ENCODE data around the gene JUND. TPM values are rescaled to one million over a fixed set of nuclear protein-coding genes. Genes with fewer than 3 reads are reported as not detected.

Gene JUND
- total RNA-seq, 2 experiments from 2014 or later: 339 to 357 TPM

DNA sequence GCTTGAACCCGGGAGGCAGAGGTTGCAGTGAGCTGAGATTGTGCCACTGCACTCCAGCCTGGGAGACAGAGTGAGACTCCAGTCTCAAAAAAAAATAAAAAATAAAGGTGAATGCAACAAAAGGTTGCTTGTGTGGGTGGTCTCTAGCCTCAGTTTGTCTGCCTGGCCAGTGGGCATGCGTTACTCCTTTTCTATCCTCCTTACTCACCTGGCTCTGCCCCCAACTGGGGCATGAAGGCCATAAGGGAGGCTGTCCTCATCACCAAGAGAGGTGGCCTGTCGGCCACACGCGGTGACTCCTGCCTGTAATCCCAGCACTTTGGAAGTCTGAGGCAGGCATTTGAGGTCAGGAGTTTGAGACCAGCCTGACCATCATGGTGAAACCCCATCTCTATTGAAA lies 1.9 kb upstream of the JUND start:
- ChIA-PET POLR2A (interaction anchor here (6.1 to 6.6 kb wide), 2 partner anchors 8 to 19 kb away, joined by 190 to 281 read pairs; no protein-coding TSS in a partner anchor), CTCF (interaction anchor here (7.4 to 7.5 kb wide), 2 partner anchors 8 to 20 kb away, joined by 116 to 137 read pairs; no protein-coding TSS in a partner anchor)

DNA sequence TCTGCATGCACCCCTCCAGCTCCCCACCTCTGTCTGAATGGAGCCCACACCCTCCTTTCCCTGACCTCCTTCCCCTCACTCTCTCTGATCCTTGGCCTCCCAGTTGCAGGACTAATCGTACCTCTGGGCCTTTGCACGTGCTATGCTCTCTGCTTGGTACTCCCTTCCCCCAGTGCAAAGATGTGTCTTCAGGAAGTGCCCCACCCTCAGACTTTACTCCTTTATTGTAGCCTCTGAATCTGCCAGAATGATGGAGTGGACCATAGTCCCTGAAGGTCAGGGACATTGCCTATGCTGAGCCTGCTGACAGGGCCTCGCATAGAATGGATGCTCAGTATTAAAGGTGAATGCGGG lies 1.3 kb upstream of the JUND start:
- POLR2A ChIA-PET: interaction anchor here (1.7 to 6.6 kb wide), 5 partner anchors 9 to 289 kb away, joined by 5 to 281 read pairs (median 87); partner anchors contain the start of genes LSM4 and UBA52
- CTCF ChIA-PET: interaction anchor here (1.8 to 8.0 kb wide), 6 partner anchors 9 to 78 kb away, joined by 6 to 155 read pairs (median 126); partner anchors contain the start of genes LSM4 and RAB3A

DNA sequence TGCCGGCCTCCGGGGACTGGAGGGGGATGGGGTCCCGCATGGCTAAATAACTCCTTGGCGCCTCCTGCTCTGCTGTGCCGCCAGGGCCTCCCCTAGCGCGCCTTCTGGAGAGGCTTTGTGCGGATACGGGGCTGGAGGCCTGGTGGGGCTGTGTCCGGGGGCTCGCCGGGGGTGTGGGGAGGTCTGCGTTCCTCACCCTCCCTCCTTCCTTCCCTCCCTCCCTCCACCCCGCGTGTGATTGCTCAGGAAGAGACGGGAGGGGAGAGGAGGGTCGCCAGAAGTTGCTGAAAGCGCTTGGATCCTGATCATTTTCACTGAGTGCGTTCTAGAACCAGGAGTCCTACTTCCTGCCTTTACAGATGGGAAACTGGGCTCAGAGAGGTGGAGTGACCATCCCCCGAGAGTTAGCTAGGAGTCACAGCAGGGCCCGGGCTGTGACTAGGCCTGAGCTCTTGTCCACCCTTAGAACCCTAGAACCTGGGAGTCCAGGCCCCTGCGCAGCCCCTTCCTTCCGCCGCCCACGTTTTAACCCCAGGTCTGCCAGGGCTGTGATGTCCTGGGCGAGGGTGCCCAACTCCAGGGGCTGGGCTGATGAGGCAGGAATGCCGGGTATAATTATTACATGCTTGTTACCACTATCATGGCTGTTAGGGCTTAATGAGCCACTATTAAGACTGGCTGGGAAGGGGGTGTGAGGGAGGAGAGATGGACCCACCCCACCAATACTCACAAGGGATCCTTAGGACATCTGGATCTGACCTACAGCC lies 782 bp upstream of the JUND start:
- CTCF ChIA-PET: interaction anchor here (1.3 to 8.0 kb wide), 7 partner anchors 9 to 78 kb away, joined by 4 to 155 read pairs (median 116); partner anchors contain the start of genes LSM4 and RAB3A

DNA sequence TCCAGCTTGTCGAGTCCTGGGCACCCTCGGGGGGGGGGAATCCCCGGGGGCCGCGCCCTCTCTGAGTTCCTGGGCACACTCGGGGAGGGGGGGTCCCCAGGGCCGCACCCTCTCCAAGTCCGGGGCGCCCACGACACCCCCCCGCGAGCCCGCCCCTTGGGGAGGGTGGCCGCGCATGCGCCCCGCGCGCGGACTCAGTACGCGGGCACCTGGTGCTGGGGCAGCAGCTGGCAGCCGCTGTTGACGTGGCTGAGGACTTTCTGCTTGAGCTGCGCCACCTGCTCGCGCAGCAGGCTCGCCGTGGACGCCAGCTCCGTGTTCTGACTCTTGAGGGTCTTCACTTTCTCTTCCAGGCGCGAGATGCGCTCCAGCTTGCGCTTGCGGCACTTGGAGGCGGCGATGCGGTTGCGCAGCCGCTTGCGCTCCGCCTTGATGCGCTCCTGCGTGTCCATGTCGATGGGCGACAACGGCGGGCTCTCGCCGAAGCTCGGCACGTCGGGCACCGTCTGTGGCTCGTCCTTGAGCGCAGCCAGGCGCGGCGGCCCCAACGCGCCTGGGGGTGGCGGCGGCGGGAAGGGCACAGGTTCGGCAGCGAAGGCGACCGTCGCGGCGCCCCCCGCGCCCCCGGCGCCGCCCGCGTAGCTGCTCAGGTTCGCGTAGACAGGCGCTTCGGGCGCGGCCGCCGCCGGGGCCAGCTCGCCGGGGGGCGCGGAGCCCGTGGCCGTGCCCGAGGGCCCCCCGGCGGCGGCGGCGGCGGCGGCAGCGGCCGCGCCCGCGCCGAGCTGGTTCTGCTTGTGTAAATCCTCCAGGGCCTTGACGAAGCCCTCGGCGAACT lies 958 bp downstream of the JUND start:
- CTCF ChIA-PET: interaction anchor here (1.0 to 8.0 kb wide), 12 partner anchors 11 to 128 kb away, joined by 3 to 155 read pairs (median 27); partner anchors contain the start of genes LSM4, PGPEP1, PIK3R2 and RAB3A

More for the DNA sequence above, 782 bp upstream of the JUND start:
- POLR2A ChIA-PET: interaction anchor here (0.5 to 6.6 kb wide), 19 partner anchors 10 to 764 kb away, joined by 3 to 281 read pairs (median 5); partner anchors contain the start of genes LSM4, MPV17L2, PGPEP1 and RAB3A

DNA sequence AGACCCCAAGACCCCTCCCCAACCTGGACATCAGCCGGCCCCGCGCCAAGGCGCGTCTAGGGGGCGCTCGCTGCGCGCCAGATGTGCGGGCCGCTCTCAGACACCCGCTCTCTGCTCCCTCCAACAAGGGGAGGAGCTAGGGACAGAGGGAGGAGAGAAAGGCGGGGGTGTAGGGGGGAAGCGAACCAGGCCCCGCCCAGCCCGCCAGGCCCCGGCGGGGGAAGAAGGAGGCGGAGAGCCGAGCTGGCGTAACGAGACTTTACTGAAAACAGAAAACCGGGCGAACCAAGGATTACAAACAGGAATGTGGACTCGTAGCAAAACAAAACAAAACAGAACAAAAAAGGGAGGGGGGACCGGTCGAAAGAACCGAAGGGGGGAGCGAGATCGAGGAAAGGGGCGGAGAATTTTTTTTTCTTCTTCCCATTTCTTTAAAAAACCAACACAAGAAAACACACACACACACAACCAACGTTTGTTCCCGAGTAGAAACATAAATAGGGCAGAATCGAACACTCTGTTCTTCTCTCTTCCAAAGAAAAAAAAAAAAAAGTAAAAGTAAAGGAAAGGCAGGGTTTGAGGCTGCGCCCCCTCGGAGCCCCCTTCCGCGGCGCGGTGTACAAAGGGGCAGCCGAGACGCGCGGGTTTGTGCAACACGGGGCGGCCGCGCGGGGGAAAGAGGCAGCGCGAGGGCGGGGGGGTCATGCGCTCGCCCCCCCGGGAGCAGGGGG lies 1.7 kb downstream of the JUND start:
- ChIA-PET CTCF (interaction anchor here (0.6 to 8.0 kb wide), 30 partner anchors 11 to 279 kb away, joined by 3 to 155 read pairs (median 6); partner anchors contain the start of genes LSM4, PGPEP1, PIK3R2 and RAB3A), POLR2A (interaction anchor here (0.5 to 6.6 kb wide), 18 partner anchors 10 to 972 kb away, joined by 3 to 281 read pairs (median 6); partner anchors contain the start of genes LSM4, RAB3A and SSBP4)

More for the DNA sequence above, 958 bp downstream of the JUND start:
- POLR2A ChIA-PET: interaction anchor here (0.6 to 6.6 kb wide), 17 partner anchors 11 to 558 kb away, joined by 3 to 281 read pairs (median 6); partner anchors contain the start of genes LSM4, RAB3A and SSBP4

DNA sequence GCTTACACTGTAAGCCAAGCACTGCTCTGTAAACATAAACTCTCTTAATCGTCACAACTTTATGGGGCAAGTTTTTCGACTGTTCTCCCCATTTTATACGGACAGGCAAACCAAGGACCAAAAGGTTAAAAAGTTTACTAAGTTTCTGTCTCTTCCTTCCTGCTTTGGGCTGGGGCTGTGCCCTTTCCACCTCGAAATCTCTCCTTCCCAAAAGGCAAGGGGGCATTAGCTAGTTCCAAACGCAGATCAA lies 2.2 kb downstream of the JUND start:
- ChIA-PET POLR2A (interaction anchor here (0.6 to 6.6 kb wide), 12 partner anchors 9 to 971 kb away, joined by 3 to 281 read pairs (median 22); partner anchors contain the start of genes LSM4 and SSBP4), CTCF (interaction anchor here (0.6 to 8.0 kb wide), 24 partner anchors 11 to 279 kb away, joined by 3 to 155 read pairs (median 6); partner anchors contain the start of genes LSM4, PGPEP1 and RAB3A)

DNA sequence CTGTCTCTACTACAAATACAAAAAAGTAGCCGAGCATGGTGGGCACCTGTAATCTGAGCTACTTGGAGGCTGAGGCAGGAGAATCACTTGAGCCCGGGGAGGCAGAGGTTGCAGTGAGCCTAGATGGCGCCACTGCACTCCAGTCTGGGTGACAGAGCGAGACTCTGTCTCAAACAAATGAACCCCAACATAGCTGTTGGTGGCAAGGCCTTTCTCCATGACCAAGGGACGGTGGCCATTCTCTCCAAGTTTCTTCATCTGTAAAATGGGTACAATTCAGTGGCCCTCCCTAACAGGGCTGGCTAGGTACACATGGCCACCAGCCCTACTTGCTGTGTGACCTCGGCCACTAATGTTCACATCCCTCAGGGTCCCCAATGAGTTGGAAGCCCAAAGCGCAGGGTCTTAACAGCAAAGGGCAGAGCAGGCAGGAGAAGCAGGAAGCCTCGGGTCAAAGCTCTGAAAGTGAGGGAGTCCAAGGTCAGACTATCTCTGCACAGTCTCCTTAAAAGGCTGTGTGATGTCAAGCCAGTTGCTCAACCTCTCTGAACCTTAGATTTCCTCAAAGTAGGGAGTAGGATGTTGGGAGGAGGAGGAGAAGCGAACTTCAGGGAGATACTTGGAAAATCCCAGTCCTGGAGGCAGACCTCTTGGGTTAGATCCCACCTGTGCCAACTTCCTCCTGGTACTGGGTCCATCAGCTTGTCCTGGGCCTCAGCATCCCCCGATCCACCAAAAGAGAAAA lies 2.7 kb downstream of the JUND start:
- POLR2A ChIA-PET: interaction anchor here (0.8 to 6.6 kb wide), 8 partner anchors 13 to 139 kb away, joined by 3 to 281 read pairs (median 34); partner anchors contain the start of genes LSM4 and SSBP4
- CTCF ChIA-PET: interaction anchor here (0.6 to 8.0 kb wide), 27 partner anchors 10 to 883 kb away, joined by 3 to 155 read pairs (median 6); partner anchors contain the start of genes LSM4, PGPEP1 and RAB3A

DNA sequence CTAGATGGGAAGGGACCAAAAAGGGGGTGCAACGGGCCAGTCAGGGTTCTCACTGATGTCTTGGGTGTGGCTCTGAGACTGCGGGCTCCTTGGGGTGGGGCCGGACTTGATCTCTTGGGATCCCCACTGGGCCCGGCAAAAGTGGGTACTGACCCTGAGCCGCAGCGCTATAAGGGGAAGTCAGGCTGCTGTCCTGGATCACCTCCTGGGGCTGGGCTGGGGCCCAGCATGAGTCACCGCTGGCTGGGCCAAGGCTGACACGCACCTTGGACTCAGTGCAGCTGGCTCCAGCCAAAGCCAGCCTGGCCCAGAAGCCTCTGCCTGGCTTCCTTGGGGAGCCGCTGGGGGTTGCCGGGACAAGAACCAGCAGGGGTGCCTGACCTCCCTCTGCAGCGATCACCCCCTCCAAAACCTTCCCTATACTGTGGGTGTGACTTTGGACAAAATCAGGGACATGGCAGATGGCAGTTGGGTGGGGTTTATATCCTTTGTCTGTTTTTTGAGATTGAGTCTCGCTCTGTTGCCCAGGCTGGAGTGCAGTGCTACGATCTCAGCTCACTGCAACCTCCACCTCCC lies 6.6 kb downstream of the JUND start:
- ChIA-PET CTCF (interaction anchor here (1.4 to 8.0 kb wide), 3 partner anchors 31 to 53 kb away, joined by 3 to 155 read pairs (median 148); partner anchors contain the start of gene LSM4), POLR2A (interaction anchor here (1.2 kb wide), 1 partner anchor 35 kb away, joined by 5 read pairs; no protein-coding TSS in a partner anchor)

DNA sequence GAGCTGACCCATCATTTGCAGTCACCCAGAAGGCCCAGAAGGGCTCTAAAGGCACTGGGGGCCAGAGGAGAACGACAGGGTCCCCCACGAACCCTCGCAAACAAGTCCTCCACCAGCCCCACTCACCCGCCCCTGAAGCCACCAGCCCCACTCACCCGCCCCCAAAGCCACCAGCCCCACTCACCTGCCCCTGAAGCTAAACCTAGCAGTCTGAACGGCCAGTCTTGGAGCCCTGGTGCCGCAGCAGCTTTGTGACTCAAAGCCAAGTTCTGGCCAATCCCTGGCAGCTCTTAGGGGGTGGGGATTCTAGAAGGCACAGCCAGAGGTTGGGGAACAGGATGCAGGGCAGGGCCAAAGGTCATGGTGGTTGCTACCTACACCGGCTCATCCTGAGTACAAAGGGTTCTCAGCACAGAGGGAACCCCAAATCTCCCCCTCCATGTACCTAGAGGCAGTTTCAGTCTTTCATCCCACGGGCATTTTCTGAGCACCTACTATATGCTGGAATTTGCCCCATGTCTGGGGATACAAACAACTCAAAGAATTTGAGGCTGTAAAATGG lies 7.1 kb downstream of the JUND start, which contains the start of gene IQCN:
IQCN (minus strand) TSS at position 234 of the 562 bp plus-strand sequence. CDS start 4,974 bp downstream, outside the sequence.
- POLR2A ChIA-PET: no interaction called here
- CTCF ChIA-PET: interaction anchor here (0.5 to 2.9 kb wide), 3 partner anchors 31 to 60 kb away, joined by 3 to 13 read pairs (median 3); no protein-coding TSS in a partner anchor

DNA sequence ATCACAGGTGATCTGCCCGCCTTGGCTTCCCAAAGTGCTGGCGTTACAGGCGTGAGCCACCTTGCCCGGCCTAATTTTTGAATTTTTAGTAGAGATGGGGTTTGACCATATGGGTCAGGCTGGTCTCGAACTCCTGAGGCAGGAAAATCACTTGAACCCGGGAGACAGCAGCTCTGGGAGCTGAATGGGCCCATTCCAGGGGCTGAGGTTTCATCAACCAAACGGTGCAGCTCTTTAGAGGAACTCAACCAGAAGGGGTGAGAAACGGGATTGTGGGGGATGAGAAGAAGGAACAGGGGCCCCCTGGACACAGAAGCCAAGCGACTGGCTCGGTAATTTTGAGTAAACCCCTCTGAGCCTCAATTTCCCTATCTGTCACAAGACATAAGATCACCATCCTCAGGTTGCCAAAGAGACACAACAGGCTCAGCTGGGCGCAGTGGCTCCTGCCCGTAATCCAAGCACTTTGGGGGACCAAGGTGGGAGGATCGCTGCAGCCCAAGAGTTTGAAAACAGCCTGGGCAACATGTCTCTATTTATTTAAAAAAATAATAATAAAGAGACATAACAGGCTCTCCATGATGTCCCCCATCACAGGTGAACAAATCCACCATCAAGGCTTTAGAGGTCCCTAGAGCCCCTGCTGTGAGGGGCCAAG lies 7.7 kb downstream of the JUND start:
- ChIA-PET CTCF (interaction anchor here (0.5 to 2.9 kb wide), 5 partner anchors 32 to 66 kb away, joined by 3 to 13 read pairs (median 3); no protein-coding TSS in a partner anchor), POLR2A (interaction anchor here (0.6 kb wide), 1 partner anchor 58 kb away, joined by 4 read pairs; no protein-coding TSS in a partner anchor)

DNA sequence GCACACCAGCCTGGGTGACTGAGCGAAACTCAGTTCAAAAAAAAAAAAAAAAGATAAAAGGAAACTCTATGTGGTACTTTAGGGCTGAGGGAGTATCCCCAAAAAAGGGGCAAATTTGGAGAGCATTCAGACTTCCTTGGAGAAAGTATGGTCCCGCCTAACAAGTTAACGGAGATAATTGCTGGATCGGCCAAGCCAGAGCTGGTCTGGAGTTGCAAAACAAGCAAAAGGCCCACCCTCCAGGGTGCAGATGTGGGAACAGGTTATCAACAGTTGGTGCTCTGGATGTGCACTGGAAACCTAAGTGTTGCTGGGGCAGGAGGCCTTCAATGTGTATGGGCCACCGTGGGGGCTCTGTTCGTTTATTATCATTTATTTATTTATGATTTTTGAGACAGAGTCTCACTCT lies 10.0 kb downstream of the JUND start:
- CTCF ChIA-PET: interaction anchor here (0.9 to 2.9 kb wide), 3 partner anchors 50 to 57 kb away, joined by 3 to 13 read pairs (median 4); no protein-coding TSS in a partner anchor
- POLR2A ChIA-PET: interaction anchor here (0.6 kb wide), 1 partner anchor 33 kb away, joined by 3 read pairs; no protein-coding TSS in a partner anchor

DNA sequence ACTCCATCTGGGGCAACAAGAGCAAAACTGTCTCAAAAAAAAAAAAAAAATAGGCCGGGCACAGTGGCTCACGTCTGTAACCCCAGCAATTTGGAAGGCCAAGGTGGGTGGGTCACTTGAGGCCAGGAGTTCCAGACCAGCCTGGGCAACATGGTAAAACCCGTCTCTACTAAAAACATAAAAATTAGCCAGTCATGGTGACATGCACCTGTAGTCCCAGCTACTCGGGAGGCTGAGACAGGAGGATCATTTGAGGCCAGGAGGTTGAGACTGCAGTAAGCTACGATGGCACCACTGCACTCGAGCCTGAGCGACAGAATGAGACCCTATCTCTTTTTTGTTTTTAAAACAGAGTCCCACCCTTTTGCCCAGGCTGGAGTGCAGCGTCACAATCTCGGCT lies 11.1 kb downstream of the JUND start:
- CTCF ChIA-PET: interaction anchor here (0.7 to 4.7 kb wide), 2 partner anchors 8 to 21 kb away, joined by 3 to 24 read pairs; no protein-coding TSS in a partner anchor
- POLR2A ChIA-PET: interaction anchor here (0.6 to 1.2 kb wide), 4 partner anchors 9 to 1622 kb away, joined by 3 to 4 read pairs (median 4); no protein-coding TSS in a partner anchor

DNA sequence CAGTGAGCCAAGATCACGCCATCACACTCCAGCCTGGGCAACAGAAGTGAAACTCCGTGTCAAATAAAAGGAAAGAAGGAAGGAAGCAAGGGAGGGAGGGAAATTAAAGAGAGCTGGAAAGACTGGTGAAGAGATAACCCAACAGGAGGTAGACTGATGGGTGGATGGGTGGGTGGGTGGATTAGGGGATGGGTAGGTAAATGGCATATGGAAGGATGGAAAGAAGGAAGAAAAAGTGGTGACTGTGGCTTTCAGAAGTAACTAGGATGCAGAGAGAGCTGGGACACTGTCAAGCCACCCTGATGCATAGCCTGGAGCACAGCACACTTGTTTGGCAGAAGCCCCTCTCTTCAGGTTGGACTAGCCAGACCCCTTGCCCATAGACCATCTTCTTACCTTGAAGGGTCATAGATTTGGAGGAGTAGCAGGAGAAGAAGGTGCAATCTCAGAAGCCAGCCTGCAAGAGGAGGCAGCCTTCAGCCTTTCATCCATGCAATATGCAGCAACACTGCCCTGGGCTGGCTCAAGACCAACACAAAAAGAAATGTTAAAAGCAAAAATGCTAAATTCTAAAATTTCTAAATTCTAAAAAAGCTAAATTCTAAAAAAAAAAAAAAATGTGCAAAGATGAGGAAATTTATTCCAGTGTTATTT lies 12.2 kb downstream of the JUND start:
- ChIA-PET CTCF (interaction anchor here (0.7 to 4.7 kb wide), 2 partner anchors 9 to 59 kb away, joined by 4 to 24 read pairs; no protein-coding TSS in a partner anchor), POLR2A (interaction anchor here (1.2 kb wide), 1 partner anchor 58 kb away, joined by 4 read pairs; no protein-coding TSS in a partner anchor)

DNA sequence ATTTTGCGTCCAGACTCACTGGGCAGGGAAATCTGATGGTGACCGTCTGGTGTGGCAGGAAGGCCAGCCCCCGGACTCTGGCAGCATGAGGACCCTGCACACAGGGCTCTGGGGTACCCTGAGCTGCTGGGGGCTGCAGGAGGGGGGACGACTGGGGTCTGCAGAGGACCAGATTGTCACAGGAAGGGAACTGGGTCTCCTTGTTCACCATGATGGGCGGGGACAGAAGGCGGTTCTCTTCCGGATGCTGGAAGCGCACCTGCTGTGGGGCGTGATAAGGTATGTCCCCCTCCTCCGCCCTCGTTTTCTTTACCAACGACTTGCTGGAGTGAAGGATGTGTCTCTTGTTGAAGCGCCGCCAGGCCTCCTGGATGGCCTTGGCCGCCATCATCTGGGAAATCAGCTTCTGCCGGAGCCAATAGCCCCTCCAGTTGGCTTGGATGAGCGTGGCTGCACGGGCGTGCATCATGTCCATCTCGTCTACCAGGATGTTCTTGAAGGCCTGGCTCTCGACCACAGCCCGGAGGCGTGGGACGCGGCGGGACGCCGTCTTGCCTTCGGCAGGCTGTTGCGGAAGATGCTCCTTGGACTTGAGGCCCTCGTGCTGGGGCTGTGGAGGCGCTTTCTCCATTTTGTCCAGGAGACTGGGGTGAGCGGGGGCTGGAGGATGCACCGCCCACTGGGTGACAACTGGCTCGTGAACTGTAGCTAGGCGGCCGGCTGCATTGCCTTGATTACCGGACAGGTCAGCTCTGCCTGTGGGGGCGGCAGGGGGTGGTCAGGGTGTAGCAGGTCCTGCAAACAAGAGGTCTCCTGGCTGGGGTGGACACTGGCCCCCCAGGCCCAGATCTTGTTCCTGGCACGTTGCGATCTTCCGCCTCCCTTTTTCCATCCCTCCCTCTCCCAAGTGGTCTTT lies 14.4 kb downstream of the JUND start:
- POLR2A ChIA-PET: no interaction called here
- CTCF ChIA-PET: interaction anchor here (4.7 kb wide), 1 partner anchor 12 kb away, joined by 24 read pairs; no protein-coding TSS in a partner anchor

Data from activated CD8-positive, alpha-beta memory T cell treated with anti-CD3 and anti-CD28 coated beads for 36 hours (primary cell).